ENCODE results near the gene KCTD2.
A peak's percentile ranks its signal among the peaks of the same experiment; 100 is the strongest.

The KCTD2 gene

DNA sequence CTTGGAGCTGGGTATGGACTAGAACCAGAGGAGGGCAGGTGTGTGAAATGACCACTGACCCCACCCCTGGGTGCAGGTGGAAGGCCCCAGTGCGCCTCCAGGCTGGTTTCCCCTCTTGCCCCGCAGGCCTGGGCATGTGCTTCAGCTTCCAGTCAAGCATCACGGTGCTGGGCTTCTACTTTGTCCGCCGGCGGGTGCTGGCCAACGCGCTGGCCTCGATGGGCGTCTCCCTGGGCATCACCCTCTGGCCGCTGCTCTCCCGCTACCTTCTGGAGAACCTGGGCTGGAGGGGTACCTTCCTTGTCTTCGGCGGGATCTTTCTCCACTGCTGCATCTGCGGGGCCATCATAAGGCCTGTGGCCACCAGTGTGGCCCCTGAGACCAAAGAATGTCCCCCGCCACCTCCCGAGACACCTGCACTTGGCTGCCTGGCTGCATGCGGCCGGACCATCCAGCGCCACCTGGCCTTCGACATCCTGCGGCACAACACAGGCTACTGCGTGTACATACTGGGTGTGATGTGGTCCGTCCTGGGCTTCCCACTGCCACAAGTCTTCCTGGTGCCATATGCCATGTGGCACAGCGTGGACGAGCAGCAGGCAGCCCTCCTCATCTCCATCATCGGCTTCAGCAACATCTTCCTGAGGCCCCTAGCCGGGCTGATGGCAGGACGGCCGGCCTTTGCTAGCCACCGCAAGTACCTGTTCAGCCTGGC is 53.0 kb downstream of the KCTD2 start:
- Mint-ChIP-seq H3K4me3 (no peak overlapping the region), H3K9me3 (peaks cover 0 to 4% of the 10 kb centered on the region in 2 donors), H3K27me3 (no peaks in the 10 kb centered on the region), H3K4me1 (peaks cover 15 to 17% of the 10 kb centered on the region in 2 donors), H3K27ac (no peak overlapping the region), H3K36me3 (peaks cover 0 to 4% of the 10 kb centered on the region in 2 donors)
- no peak for ATAC-seq (replicated peaks)
- DNase-seq, result no peak

DNA sequence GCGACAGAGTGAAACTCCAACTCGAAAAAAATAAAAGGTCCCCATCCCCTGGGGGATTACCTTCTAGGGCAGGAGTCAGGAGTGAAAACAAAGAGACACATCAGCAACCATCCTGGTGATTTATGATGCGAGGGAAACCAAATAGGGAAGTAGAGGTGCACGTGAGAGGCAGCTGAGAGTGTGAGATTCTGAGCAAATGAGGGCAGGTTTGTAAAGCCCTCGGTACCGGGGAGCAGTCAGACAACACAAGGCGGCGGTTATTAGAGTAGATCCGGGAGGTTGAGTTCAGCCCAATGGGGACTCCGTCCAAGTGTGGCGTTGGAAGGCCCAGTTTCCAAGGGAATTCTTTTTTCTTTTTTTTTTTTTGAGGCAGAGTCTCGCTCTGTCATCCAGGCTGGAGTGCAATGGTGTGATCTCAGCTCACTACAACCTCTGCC is 55.4 kb downstream of the KCTD2 start:
- peak; percentile 69 for DNase-seq
- Mint-ChIP-seq H3K27ac (peak overlapping the region; percentile 15), H3K9me3 (peaks cover 0 to 4% of the 10 kb centered on the region in 2 donors), H3K4me3 (no peak overlapping the region), H3K36me3 (peaks cover 0 to 4% of the 10 kb centered on the region in 2 donors), H3K27me3 (peaks cover 5 to 9% of the 10 kb centered on the region in 2 donors), H3K4me1 (peaks cover 11 to 18% of the 10 kb centered on the region in 2 donors)
- ATAC-seq (replicated peaks), result peak; percentile 94 to 95

DNA sequence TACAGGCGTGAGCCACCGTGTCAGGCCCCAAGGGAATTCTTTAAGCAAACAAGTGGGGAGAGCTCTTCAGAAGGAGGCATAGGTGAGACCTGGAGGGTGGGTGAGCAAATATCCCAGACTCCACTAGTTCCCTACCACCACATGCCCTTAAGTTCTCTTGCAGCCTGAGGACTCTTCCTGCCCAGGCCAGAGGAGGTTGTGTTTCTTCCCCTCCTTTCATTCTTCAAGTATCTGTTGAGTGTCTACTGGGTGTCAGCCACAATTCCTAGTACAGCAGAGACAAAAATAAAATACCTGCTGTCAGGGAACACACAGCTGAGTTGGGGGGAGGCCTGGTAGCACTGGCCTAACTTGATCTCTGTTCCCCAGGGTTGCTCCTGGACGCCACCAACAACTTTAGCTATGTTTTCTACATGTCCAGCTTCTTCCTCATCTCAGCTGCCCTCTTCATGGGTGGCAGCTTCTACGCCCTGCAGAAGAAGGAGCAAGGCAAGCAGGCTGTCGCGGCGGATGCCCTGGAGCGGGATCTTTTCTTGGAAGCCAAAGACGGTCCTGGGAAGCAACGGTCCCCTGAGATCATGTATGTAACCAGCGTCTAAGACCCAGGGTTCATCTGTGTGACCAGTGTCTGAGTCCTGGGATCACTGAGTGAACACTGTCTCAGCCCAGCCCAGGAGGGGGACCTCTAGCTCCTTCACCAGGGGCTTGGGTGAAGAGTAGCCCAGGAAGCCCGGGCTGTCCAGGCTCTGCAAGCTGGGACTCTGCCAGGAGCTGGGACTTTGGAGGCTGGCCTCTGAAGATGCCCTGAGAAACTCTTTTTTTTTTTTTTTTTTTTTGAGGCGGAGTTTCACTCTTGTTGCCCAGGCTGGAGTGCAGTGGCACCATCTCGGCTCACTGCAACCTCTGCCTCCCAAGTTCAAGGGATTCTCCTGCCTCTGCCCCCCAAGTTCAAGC is 56.9 kb downstream of the KCTD2 start:
- Mint-ChIP-seq H3K27ac (peak overlapping the region; percentile 28), H3K4me1 (peaks cover 15 to 18% of the 10 kb centered on the region in 2 donors), H3K9me3 (peaks cover 0 to 4% of the 10 kb centered on the region in 2 donors), H3K36me3 (peaks cover 0 to 4% of the 10 kb centered on the region in 2 donors), H3K27me3 (peaks cover 5 to 9% of the 10 kb centered on the region in 2 donors), H3K4me3 (no peak overlapping the region)
- DNase-seq (no peak), ATAC-seq (replicated peaks) (no peak)

DNA sequence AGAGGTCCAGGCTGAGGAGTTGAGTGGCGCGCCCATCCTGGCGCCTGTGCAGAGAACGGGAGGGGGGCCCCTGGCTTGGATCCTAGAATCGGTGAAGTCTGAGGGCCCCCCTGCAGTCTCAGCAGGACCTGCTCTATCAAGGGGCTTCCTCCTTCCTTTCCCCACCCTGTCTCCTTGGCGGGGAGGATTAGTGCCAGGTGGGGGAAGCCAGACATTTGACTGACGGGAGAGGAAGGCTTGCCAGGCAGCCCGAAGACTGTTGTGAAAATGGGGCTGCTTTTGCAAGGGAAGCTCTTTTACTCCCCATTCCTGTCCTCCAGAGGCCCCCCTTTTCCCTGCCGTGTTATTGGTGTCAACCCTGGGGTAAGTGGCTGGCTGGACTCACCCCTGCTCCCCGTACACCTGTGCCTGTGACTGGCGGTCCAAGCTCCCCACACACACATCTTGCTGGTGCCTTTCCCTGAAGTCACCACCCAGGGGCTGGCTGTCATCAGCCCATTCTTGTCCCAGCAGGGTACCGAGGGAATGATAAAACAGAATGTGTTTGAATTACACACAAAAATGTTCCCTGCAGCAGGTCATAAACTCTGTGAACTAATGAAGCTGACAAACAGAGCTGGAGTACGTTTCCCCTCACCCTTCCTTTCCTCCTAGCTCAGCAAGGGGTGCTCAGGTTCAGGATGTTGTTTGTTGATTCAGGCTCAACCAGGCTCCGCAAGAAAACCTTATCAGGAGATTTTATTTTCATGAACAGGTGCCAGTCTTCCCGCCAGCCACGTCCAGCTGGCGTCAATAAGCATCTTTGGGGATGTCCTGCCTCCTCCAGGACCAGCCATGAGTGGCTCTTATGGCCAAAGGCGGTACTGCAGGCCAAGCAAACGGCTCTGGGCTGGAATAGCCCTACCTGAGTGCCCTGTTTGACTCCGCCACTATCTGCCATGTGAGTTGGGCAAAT is 58.4 kb downstream of the KCTD2 start:
- H3K27ac Mint-ChIP-seq, result no peak overlapping the region
- peaks cover 19 to 26% of the 10 kb centered on the region in 2 donors for H3K4me1 Mint-ChIP-seq
- H3K27me3 Mint-ChIP-seq, result peaks cover 5 to 9% of the 10 kb centered on the region in 2 donors
- H3K4me3 Mint-ChIP-seq, result no peak overlapping the region
- peaks cover 0 to 4% of the 10 kb centered on the region in 2 donors for H3K9me3 Mint-ChIP-seq
- peaks cover 0 to 4% of the 10 kb centered on the region in 2 donors for H3K36me3 Mint-ChIP-seq
- ATAC-seq (replicated peaks) (peak; percentile 38 to 39), DNase-seq (no peak)

DNA sequence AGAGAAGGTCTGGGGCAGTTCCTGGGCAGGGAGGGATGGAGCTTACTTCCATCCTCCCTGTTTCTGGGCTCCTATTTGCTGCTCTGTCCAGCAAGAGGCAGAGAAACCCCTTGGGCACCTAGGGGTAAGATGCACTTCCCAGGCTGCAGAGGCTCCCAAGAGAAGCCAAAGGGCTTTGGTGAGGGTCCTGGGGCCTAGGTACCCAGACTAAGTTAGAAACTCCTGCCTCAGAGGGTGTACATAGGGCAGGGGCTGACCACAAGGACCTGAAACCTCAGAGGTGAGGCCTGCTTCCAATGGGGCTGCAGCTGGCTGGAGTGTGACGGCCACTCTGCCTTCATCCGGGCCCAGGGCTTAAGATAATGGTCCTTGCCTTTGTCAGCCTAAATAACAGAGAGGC is 61.2 kb downstream of the KCTD2 start:
- no peaks in the 10 kb centered on the region for H3K9me3 Mint-ChIP-seq
- H3K36me3 Mint-ChIP-seq, result peaks cover 6 to 8% of the 10 kb centered on the region in 2 donors
- DNase-seq (no peak), ATAC-seq (replicated peaks) (no peak)
- H3K4me3 Mint-ChIP-seq, result peak overlapping the region in 1 of 2 donors; percentile 5
- H3K4me1 Mint-ChIP-seq, result peaks cover 17 to 28% of the 10 kb centered on the region in 2 donors
- peaks cover 5 to 9% of the 10 kb centered on the region in 2 donors for H3K27me3 Mint-ChIP-seq
- no peak overlapping the region for H3K27ac Mint-ChIP-seq

DNA sequence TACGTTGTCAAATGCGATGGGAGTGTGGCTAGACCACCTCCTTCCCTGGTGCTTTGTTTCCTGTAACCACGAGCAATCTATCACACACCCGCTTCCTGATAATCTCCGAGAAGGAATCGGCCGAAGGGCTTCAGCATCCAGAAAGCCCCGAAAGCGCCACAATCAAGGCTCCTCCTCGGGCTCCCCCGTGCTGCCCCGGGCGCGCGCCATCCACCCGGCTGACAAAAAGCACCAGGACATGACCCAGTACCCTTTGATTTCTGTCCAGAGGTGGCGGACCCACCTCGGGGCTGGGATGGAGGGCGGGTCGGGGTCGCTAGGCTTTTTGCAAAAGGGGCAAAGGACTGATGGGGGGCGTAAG is 62.0 kb downstream of the KCTD2 start:
- DNase-seq (no peak), ATAC-seq (replicated peaks) (peak in 1 of 2 donors; percentile 30)
- Mint-ChIP-seq H3K27me3 (peaks cover 5 to 9% of the 10 kb centered on the region in 2 donors), H3K9me3 (no peaks in the 10 kb centered on the region), H3K27ac (peak overlapping the region; percentile 22), H3K36me3 (peaks cover 6 to 11% of the 10 kb centered on the region in 2 donors), H3K4me1 (peaks cover 20 to 34% of the 10 kb centered on the region in 2 donors), H3K4me3 (peak overlapping the region; percentile 85 to 92)

DNA sequence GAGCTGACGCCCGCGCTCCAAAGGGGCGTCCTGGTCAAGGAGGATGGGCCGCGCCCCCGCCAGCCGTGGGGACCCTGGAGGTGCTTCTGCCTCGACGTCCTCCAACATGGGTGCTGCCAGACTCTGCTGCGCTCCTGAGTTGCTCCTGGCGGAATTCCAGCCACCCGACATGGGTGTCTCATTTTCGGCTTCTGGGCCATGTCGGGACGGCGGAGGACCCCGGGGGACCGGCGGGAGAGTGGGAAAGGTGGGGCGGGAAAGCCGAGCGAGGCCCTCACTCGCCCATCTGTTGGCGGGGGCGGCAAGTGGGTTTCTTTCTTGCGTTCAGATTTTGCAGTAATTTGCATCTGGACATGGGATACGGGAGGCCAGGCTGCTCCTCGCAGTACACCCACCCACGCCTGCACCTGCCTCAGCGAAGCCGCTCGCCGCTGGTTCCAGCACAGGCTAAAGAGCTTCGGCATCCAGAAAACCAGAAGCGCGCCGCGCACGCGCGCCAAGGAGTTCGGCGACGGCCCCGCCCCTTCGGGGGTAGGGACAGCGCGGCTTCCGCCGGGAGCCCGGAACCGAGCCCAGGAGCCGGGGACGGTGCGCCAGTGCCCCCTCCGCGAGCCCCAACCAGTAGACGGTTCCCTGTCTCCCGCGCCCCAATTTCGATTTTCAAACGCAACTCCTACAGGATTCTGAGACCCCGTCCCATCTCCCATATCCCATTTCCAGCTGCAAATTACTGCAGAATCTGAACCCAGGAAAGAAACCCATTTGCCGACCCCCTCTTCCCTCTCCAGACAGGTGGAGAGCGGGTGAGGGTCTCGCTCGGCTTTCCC is 62.6 kb downstream of the KCTD2 start, which contains the start of gene ARMC7:
Gene ARMC7, plus strand, starts transcription at position 563 of the 827 bp plus-strand sequence. CDS start 320 bp downstream, outside the sequence.
- ATAC-seq (replicated peaks), result peak; percentile 77 to 83
- peaks cover 10 to 15% of the 10 kb centered on the region in 2 donors for H3K36me3 Mint-ChIP-seq
- H3K27ac Mint-ChIP-seq, result peak within 1 kb of the TSS; percentile 85
- peaks cover 23 to 40% of the 10 kb centered on the region in 2 donors for H3K4me1 Mint-ChIP-seq
- H3K4me3 Mint-ChIP-seq, result peak within 1 kb of the TSS; percentile 85 to 92
- DNase-seq, result peak; percentile 90
- H3K9me3 Mint-ChIP-seq, result peaks cover 0 to 2% of the 10 kb centered on the region in 2 donors
- H3K27me3 Mint-ChIP-seq, result peaks cover 5 to 9% of the 10 kb centered on the region in 2 donors

DNA sequence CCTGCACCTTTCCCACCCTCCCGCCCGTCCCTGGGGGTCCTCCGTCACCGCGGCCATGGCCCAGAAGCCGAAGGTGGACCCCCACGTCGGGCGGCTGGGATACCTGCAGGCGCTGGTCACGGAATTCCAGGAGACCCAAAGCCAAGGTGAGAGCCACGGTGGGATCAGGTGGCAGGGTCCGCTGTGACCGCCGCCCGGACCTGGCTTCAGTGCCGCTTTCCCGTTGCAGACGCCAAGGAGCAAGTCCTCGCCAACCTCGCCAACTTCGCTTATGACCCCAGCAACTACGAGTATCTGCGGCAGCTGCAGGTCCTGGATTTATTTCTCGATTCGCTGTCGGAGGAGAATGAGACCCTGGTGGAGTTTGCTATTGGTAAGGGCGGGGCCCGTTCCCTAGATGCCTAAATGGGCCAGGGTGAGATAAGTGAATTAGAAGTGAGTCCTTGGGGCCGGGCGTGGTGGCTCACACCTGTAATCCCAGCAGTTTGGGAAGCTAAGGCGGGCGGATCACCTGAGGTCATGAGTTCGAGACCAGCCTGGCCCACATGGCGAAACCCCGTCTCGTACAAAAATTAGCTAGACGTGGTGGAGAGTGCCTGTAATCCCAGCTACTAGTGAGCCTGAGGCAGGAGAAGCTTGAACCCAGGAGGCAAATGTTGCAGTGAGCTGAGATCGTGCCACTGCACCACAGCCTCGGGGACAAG is 63.4 kb downstream of the KCTD2 start:
- no peak for DNase-seq
- Mint-ChIP-seq H3K27ac (peak overlapping the region; percentile 67), H3K4me1 (peaks cover 28 to 47% of the 10 kb centered on the region in 2 donors), H3K27me3 (peaks cover 4 to 9% of the 10 kb centered on the region in 2 donors), H3K9me3 (peaks cover 2 to 6% of the 10 kb centered on the region in 2 donors), H3K4me3 (peak overlapping the region; percentile 85 to 92), H3K36me3 (peaks cover 15 to 21% of the 10 kb centered on the region in 2 donors)
- ATAC-seq (replicated peaks), result no peak

DNA sequence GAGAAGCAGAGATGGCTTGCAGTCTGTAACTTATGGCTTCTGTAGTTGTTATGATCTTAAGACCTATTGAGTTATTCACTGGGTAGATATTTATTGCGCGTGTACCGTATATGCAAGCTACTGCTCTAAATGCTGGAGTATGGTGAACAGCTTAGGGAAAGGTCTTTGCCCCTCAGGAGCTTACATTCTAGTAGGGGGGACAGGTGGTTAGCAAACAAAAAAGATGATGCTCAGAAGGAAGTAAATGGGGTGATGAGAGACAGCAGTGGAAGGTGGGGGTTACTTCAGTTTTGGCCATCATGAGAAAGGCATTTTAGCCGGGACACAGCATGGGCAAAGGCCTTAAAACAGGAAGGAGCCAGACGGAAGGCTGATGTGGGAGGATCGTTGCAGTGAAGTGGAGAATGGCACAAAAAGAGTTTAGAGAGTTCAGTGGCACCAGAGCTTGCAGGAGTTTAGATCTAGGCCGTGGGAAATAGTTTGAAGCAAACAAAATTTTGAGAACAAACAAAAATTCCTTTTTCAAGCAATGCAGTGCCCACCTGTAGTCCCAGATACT is 64.8 kb downstream of the KCTD2 start:
- H3K4me3 Mint-ChIP-seq, result no peak overlapping the region
- H3K9me3 Mint-ChIP-seq, result peaks cover 2 to 6% of the 10 kb centered on the region in 2 donors
- DNase-seq (no peak), ATAC-seq (replicated peaks) (no peak)
- no peaks in the 10 kb centered on the region for H3K27me3 Mint-ChIP-seq
- H3K27ac Mint-ChIP-seq, result peak overlapping the region; percentile 52
- H3K36me3 Mint-ChIP-seq, result peaks cover 18 to 34% of the 10 kb centered on the region in 2 donors
- peaks cover 34 to 62% of the 10 kb centered on the region in 2 donors for H3K4me1 Mint-ChIP-seq

DNA sequence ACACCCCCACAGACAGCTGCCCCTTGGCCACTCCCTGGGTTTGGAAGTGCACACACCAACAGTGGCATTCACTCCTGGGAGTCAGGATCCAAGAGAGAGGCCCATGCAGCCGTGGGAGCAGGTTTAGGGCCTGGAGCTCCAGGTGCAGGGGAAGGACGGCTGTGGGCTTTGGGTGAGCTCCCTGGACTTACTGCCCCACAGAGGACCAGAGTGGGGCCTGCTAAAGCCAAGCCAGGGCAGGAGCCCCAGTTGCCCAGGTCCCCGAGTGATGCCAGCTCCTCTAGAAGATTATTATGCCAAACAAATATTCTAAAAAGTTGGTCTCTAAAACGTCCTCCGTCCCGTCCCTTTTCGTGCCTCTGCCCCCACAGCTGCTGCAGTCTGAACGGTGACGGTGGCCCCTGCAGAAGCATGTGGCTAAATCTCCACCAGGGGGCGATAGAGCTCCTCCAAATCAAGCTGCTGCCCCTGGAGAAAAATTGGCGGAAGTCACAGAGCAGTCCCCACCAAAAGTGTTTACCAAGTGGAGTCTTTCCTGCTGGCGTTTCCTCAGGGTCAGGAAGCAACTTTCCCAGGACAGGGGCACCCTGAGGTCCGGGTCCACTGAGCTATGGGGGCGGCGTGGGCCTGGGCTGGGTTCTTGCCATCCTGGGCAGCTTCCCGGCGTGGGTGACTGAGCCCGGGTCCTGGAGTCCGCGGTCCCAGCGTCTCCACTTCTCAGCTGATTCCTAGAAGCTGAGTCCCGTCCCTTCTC is 67.0 kb downstream of the KCTD2 start:
- Mint-ChIP-seq H3K27me3 (no peaks in the 10 kb centered on the region), H3K36me3 (peaks cover 33 to 52% of the 10 kb centered on the region in 2 donors), H3K27ac (peak overlapping the region; percentile 95)

DNA sequence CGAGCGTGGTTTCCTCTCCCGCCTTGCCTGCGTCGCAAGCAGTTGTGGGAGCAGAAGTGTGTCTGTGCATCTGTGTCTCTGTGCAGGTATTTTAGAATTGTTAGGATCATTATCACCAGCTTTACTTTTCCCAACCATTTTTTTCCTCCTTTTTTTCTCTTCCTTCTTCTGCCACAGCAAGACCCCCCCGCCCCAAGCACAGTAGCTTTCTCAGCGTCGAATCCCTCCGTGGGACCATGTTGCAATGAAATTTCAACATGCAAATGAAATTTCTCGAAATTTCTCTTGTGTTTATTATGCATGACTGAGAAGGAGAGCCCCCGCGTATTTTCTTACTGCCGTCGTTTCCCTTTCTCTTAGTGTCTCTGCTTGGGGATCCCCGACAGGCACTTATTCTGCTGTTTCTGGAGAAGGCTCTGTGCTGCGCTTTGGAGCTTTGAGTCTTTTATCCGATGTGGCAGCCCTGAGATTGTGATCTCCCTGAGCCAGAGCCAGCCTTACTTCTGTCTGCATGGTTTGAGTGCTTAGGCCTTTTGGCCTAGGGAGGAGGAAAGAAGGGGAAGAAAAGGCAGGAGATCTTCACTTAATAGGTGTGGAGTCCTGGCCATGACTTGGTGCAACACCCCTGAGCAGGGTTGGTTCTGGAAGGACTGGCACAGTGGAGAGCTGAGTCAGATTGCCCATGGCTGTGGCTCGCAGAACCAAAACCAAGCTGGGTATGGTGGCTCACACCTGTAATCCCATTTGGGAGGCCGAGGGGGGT is 67.7 kb downstream of the KCTD2 start:
- no peaks in the 10 kb centered on the region for H3K27me3 Mint-ChIP-seq
- peak overlapping the region; percentile 95 for H3K27ac Mint-ChIP-seq
- H3K4me1 Mint-ChIP-seq, result peaks cover 49 to 73% of the 10 kb centered on the region in 2 donors
- peaks cover 35 to 55% of the 10 kb centered on the region in 2 donors for H3K36me3 Mint-ChIP-seq
- peaks cover 2 to 11% of the 10 kb centered on the region in 2 donors for H3K9me3 Mint-ChIP-seq
- peak; percentile 41 for DNase-seq
- H3K4me3 Mint-ChIP-seq, result peak overlapping the region; percentile 81 to 83
- peak; percentile 70 to 71 for ATAC-seq (replicated peaks)

More for the DNA sequence above, 67.0 kb downstream of the KCTD2 start:
- H3K4me1 Mint-ChIP-seq, result peaks cover 49 to 75% of the 10 kb centered on the region in 2 donors
- DNase-seq (peak; percentile 81), ATAC-seq (replicated peaks) (peak; percentile 62 to 72)
- H3K9me3 Mint-ChIP-seq, result peaks cover 2 to 11% of the 10 kb centered on the region in 2 donors
- H3K4me3 Mint-ChIP-seq, result peak overlapping the region; percentile 81 to 83
